GM19351 (cell line): Measurements from ENCODE around the gene AFM.

Experiments used
- ATAC-seq: cut with Tn5 transposase; IDR thresholded peaks from one replicate; pipeline ENCODE4 v1.9.1; 2021; ENCODE audit warnings: mild to moderate bottlenecking, moderate library complexity; ENCODE audit not compliant: unreplicated experiment

AFM gene

DNA sequence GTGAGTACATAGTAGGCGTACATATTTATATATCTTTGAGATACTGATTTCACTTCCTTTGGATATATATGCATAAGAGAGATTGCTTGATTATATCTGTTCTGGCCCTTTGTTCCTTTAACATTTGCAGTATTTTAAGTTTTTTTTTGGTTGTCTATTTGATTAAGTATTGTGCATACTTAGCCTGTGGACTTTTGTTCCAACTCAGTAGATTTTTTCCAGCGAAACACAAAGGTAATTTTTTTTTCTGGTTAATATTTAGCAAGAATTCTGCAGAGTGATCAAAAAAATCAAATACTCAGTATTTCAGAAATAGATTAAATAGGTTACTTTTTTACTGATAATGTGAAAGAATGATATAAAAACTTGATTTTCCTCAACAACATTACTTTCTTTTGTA is at the start of gene AFM:
Gene AFM (plus strand): TSS at position 388 of the 400 bp plus-strand sequence. CDS start 31 bp downstream, outside the sequence.
- ATAC-seq = no peak

DNA sequence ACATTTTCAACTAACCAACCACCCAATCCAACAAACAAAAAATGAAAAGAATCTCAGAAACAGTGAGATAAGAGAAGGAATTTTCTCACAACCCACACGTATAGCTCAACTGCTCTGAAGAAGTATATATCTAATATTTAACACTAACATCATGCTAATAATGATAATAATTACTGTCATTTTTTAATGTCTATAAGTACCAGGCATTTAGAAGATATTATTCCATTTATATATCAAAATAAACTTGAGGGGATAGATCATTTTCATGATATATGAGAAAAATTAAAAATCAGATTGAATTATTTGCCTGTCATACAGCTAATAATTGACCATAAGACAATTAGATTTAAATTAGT is 49.8 kb upstream of the AFM start:
- no peak for ATAC-seq

- no peak for ATAC-seq
Measured at GRCh38 chr4:73432169-73433000, 49.2 kb upstream of the AFM start.

- no peak for ATAC-seq
Measured at GRCh38 chr4:73433140-73433539, 48.4 kb upstream of the AFM start.

DNA sequence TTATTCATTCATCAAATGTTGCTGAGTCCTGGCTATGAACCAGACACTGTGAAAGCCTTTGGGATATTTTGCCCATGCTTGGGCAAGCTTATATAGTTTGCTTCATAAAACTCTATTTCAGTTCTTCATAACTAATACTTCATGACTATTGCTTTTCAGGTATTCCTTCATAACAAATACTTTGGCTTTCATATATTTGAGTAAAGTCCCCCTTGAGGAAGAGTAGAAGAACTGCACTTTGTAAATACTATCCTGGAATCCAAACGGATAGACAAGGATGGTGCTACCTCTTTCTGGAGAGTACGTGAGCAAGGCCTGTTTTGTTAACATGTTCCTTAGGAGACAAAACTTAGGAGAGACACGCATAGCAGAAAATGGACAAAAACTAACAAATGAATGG is 47.2 kb upstream of the AFM start:
- ATAC-seq = peak; percentile 89

- no peak for ATAC-seq
Measured at GRCh38 chr4:73435984-73436383, 45.6 kb upstream of the AFM start, which contains the start of gene AFP. AFP (plus strand) TSS chr4:73436221; CDS start chr4:73436263, 42 bp downstream.

DNA sequence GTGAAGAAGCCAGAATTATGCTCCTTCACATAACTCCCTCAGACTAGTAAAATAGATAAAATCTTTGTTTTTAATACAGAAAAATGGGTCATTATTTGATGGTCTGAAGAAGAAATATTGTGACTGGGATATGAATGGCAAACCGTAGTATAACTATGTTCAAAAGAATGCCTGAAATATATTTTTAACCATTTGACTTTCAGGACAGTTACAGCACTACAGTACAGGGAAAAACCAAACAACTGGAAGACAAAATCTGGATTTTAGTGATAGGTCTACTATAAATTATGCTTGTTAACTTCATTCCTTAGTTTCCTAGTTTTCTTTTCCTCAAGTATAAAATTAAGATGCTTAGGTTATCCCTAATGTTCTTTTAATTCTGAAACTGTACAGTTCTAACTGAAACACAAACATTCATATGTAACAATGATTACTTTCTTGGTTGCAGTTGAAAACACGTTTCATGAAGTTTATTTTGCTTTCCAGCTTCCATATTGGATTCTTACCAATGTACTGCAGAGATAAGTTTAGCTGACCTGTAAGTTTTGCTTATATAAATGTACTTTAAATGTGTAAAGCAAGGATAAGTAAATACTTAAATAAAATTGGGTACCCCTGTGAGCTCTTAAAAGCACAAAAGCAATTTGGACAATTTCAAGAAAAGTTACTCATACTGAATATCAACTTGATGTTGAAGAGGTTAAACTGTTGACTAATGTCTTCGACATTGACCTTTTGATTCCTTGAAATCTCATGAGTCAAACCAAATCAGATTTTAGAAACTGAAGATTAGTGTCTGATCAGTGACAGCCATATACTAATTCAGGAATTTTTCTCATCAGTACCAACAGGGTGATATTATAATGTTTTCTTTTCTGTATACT is 44.6 kb upstream of the AFM start:
- no peak for ATAC-seq

GRCh38 chr4:73437558-73437956 is 44.0 kb upstream of the AFM start:
- ATAC-seq = no peak

- no peak for ATAC-seq
Measured at GRCh38 chr4:73438048-73438447, 43.5 kb upstream of the AFM start.

- ATAC-seq = no peak
Measured at GRCh38 chr4:73438582-73439215, 42.8 kb upstream of the AFM start.

- ATAC-seq = no peak
Measured at GRCh38 chr4:73439445-73439844, 42.1 kb upstream of the AFM start.

DNA sequence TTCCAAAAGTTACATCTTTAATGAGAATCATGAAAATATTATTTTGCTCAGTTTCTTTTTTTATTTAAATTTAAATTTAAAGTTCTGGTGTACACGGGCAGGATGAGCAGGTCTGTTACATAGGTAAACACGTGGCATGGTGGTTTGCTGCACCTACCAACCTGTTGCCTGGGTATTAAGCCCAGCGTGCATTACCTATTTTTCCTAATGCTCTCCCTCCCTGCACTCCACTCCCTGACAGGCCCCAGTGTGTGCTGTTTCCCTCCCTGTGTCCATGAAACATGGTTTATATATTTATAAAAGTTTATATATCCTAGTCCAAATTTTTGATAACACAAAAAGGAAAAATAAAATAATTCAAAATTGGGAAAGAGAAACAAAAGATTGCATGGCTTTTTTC is 41.6 kb upstream of the AFM start:
- ATAC-seq = no peak

GRCh38 chr4:73440653-73441052 is 40.9 kb upstream of the AFM start:
- no peak for ATAC-seq

- ATAC-seq = no peak
Measured at GRCh38 chr4:73442275-73442674, 39.3 kb upstream of the AFM start.

DNA sequence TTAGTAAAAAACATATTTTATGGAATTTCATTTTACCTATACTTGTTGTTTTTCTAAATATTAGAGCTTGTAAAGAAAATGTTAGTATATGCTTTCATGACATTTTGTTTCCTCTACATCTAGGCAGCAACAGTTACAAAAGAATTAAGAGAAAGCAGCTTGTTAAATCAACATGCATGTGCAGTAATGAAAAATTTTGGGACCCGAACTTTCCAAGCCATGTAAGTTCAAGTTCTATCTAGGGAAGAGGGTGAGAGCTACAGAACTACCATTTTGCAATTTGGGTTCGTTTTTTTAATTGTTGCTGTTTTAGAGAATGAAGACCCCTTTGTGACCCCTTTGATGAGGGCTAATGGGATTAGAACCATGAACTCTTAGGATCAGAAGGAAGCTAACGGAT is 38.3 kb upstream of the AFM start:
- ATAC-seq = no peak

GRCh38 chr4:73445383-73446335 is 35.9 kb upstream of the AFM start:
- no peak for ATAC-seq

DNA sequence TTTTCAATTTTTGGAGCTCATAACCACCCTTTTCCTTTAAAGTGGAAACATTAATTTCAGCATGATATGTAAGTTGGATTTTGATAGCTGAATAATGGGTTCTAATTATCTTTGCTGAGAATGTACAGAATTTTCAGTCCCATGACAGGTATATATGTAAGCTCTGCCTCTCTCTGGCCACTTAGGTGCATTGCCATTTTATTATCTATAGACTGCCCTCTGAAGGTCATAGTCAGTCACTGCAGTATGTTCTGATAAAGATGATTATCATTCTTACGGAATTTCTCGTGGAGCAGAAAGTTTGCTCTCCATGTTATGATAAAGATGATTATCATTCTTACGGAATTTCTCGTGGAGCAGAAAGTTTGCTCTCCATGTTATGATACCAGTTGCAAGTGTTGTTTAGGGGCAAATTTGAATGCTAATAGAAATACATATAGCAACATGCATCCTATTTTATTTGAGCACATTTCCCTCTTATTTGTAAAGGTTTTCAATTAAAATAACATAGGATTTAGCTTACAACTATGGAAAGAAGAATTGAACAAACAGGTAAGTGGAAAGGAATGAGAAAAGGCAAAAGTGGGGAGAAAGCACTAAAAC is 35.1 kb upstream of the AFM start:
- peak; percentile 100 for ATAC-seq

- ATAC-seq = no peak
Measured at GRCh38 chr4:73447671-73448070, 33.9 kb upstream of the AFM start.

GRCh38 chr4:73448448-73449203 is 32.9 kb upstream of the AFM start:
- no peak for ATAC-seq
